ENCODE results near the gene KAT7.

The KAT7 gene

GRCh38 chr17:49784636-49785035, 3.8 kb upstream of the KAT7 start:
- Histone ChIP-seq H3K4me3 (ENCODE audit: low read depth, low read length) (no peak overlapping the region), H3K27ac (no peak overlapping the region), H3K27me3 (replicated peaks) (no peaks in the 10 kb centered on the region), H3K36me3 (replicated peaks) (peaks cover 2% of the 10 kb centered on the region)
- in situ Hi-C loops (cut with HindIII; ENCODE audit: low pct_ligation_motif_present, low sequenced_read_pairs) = no loop called here
- DNase-seq = no peak
- no peak for TF ChIP-seq CTCF (IDR thresholded peaks at IDR 0.05; ENCODE audit: low read depth, low read length, missing control alignments)

GRCh38 chr17:49787884-49788477, 500 bp upstream of the KAT7 start:
- H3K27me3 ChIP-seq (replicated peaks) = no peaks in the 10 kb centered on the region
- no peak for TF ChIP-seq CTCF (IDR thresholded peaks at IDR 0.05; ENCODE audit: low read depth, low read length, missing control alignments)
- peaks cover 13% of the 10 kb centered on the region for H3K36me3 ChIP-seq (replicated peaks)
- peak overlapping the region; percentile 100 for H3K4me3 ChIP-seq (ENCODE audit: low read depth, low read length)
- in situ Hi-C loops (cut with HindIII; ENCODE audit: low pct_ligation_motif_present, low sequenced_read_pairs) = no loop called here
- no peak for DNase-seq
- H3K27ac ChIP-seq = peak overlapping the region; percentile 96

GRCh38 chr17:49789243-49789578, 730 bp downstream of the KAT7 start:
- H3K4me3 ChIP-seq (ENCODE audit: low read depth, low read length) = peak overlapping the region; percentile 100
- in situ Hi-C loops (cut with HindIII; ENCODE audit: low pct_ligation_motif_present, low sequenced_read_pairs) = no loop called here
- H3K27ac ChIP-seq = no peak overlapping the region
- DNase-seq = no peak
- no peaks in the 10 kb centered on the region for H3K27me3 ChIP-seq (replicated peaks)
- TF ChIP-seq CTCF (IDR thresholded peaks at IDR 0.05; ENCODE audit: low read depth, low read length, missing control alignments) = no peak
- H3K36me3 ChIP-seq (replicated peaks) = peaks cover 16% of the 10 kb centered on the region

GRCh38 chr17:49793309-49793708, 4.8 kb downstream of the KAT7 start:
- DNase-seq = no peak
- H3K27me3 ChIP-seq (replicated peaks) = no peaks in the 10 kb centered on the region
- H3K36me3 ChIP-seq (replicated peaks) = peaks cover 25% of the 10 kb centered on the region
- no peak for TF ChIP-seq CTCF (IDR thresholded peaks at IDR 0.05; ENCODE audit: low read depth, low read length, missing control alignments)
- in situ Hi-C loops (cut with HindIII; ENCODE audit: low pct_ligation_motif_present, low sequenced_read_pairs) = no loop called here
- H3K27ac ChIP-seq = no peak overlapping the region
- no peak overlapping the region for H3K4me3 ChIP-seq (ENCODE audit: low read depth, low read length)

- Histone ChIP-seq H3K27me3 (replicated peaks) (no peaks in the 10 kb centered on the region), H3K36me3 (replicated peaks) (peaks cover 36% of the 10 kb centered on the region), H3K27ac (no peak overlapping the region), H3K4me3 (ENCODE audit: low read depth, low read length) (no peak overlapping the region)
- in situ Hi-C loops (cut with HindIII; ENCODE audit: low pct_ligation_motif_present, low sequenced_read_pairs) = no loop called here
- no peak for TF ChIP-seq CTCF (IDR thresholded peaks at IDR 0.05; ENCODE audit: low read depth, low read length, missing control alignments)
- no peak for DNase-seq
Measured at GRCh38 chr17:49795372-49795771, 6.9 kb downstream of the KAT7 start.

- Histone ChIP-seq H3K27me3 (replicated peaks) (no peaks in the 10 kb centered on the region), H3K27ac (no peak overlapping the region), H3K36me3 (replicated peaks) (peaks cover 31% of the 10 kb centered on the region), H3K4me3 (ENCODE audit: low read depth, low read length) (no peak overlapping the region)
- peak; percentile 46 for DNase-seq
- in situ Hi-C loops (cut with HindIII; ENCODE audit: low pct_ligation_motif_present, low sequenced_read_pairs) = no loop called here
- no peak for TF ChIP-seq CTCF (IDR thresholded peaks at IDR 0.05; ENCODE audit: low read depth, low read length, missing control alignments)
Measured at GRCh38 chr17:49798182-49798581, 9.7 kb downstream of the KAT7 start.

Measured in brain microvascular endothelial cell (primary cell).